Fibroblast of skin of right quadriceps (primary cell): ENCODE measurements around the gene HOXC5.
"Not testable (repeated sequence)": the region's sequence is repeated elsewhere in the genome, so short reads cannot be mapped to it uniquely, and the experiment has no call there.

Source experiments
- DNase-seq: peaks from one replicate; pipeline ENCODE4 v3.0.0-alpha.2; 2013

The HOXC5 gene

DNA sequence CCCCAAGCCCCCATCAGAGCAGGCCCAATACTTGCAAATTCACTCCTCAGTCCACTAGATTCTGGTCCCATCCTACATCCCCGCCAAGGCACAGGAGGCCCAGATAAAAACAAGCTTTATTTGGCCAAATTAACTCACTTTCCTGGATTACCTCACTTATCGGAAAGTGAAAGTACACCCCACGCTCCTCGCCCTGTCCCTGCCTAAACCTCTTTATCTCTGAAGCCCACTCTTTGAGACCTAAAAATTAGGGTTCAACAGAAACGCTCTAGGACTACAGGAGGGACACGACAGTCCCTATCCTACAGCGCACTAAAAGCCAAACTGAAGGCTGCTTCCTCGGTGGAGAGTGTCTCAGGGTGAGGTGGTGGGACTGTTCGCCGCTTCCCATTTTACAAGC, 45.0 kb downstream of the HOXC5 start:
- not testable (repeated sequence) for DNase-seq

DNA sequence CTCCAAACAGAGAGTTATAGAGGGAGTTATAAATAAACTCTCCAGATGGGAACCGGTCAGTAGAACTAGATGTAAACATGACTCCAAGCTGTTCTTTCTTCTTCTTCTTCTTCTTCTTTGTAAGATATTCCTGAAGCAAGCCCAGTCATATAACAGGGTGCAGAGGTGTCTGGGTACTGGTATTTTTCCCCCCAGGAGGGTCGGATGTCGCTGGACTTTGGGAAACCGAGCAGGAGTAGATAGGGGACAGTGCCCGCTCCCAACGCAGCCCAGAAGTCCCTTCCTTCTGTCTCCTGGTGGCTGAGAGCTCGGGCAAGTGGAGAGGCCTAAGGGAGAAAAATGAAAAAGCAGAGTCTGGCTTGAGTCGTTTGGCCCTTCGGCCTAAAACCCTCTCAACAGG, 46.3 kb downstream of the HOXC5 start:
- not testable (repeated sequence) for DNase-seq

DNA sequence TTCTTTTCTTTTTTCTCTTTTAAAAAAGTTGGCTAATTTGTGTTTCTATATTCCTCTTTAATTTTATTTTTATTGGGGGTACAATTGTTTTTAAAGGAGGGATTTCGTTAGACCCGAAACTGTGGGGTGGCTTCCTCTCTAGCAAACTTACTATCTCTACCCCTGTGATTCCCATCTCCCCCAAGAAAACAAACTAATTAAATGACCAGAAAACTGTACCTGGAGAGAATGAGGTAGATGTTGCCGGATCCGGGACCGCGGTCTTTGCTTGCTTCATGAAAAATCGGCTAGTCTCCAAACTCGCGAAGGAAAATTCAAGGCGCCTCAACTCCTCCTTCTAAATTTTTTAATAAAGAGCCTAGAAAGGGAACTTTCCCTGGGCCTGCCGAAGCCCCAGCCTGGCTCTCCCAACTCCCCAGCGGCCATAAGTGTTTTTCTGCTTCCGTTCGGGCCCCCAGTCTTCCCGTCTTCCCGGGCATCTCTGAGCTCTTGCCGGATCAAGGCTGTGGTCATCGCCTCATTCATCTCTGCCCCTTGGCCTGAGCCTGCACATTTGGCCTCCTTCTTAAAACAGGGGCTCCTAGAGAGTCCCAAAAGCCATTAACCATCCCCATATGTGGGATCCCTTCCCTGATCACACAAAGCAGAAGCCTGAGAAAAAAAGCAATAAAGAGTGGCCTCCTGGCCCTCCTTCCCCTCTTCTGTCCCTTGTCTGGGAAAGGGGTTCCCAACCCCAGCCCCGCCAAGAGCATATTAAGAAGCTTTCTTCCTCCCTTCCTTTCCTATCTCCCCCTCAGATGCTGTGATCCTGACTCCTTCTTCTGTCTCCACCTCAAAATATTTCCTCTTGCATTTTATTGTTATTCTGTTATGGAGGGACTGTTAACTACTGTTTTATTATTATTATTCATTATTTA, 47.4 kb downstream of the HOXC5 start:
- DNase-seq, result not testable (repeated sequence)

DNA sequence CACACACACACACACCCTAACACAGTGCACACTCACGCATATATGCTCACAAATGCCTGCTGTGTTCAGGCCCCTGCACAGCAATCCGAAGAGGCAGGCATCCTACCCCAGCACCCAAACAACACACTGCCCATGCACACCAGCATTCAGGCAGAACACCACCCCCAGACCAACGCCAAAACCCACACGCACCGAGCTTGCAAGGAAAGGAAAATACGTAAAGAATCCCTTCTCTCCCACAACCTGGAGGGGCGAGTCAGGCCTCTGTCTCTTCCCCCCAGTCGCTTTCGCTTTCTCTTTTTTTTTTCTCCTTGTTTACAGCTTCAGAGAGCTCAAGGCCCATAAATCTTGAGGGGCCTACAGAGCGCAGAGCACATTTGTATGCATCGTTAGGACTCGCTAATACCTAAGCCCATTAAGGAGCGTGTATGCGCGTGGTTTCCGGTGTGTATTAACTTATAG, 48.2 kb downstream of the HOXC5 start:
- DNase-seq, result peak; percentile 41

DNA sequence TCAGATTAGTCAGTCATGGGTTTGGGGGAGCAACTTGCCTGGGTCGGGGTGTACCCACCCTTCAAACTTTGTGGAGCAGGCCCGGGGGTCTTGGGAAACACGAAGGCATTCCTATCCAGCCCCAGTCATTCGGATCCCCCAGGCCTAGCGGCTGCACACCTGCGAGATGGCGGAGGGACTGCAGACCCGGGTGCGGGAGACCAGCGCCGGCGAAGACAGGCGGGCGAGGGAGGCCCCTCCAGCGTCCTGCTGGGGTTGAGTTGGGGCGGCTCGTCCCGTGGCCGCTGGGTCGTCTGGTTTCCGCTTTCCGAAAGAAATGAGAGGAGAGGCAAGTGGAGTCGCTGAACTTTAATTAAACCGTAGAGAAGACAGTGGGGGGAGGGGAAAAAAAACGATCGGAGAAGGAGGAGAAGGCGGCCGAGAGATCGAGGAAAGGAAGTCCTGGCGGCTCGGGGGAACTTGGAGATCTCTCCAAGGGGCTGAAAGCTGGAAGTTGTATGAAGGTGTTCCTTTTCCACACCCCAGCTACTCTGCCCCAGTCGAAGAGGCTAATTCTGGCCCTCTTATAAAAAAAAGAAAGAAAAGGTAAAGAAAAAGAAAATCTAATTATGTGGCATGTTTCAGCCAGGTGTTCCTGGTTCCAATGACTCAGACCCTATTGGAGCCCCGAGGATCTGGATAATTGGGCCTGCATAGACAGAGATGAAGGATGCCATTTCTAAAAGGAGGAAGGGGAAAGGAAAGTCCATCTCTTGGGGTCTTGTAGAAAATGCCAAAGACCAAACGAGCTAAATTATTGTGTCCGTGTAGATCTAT, 48.9 kb downstream of the HOXC5 start:
- not testable (repeated sequence) for DNase-seq

GRCh38 chr12:54082397-54082892, 49.6 kb downstream of the HOXC5 start:
- DNase-seq, result peak; percentile 33
